ENCODE results near the gene MMS19.

MMS19 gene, protein sequence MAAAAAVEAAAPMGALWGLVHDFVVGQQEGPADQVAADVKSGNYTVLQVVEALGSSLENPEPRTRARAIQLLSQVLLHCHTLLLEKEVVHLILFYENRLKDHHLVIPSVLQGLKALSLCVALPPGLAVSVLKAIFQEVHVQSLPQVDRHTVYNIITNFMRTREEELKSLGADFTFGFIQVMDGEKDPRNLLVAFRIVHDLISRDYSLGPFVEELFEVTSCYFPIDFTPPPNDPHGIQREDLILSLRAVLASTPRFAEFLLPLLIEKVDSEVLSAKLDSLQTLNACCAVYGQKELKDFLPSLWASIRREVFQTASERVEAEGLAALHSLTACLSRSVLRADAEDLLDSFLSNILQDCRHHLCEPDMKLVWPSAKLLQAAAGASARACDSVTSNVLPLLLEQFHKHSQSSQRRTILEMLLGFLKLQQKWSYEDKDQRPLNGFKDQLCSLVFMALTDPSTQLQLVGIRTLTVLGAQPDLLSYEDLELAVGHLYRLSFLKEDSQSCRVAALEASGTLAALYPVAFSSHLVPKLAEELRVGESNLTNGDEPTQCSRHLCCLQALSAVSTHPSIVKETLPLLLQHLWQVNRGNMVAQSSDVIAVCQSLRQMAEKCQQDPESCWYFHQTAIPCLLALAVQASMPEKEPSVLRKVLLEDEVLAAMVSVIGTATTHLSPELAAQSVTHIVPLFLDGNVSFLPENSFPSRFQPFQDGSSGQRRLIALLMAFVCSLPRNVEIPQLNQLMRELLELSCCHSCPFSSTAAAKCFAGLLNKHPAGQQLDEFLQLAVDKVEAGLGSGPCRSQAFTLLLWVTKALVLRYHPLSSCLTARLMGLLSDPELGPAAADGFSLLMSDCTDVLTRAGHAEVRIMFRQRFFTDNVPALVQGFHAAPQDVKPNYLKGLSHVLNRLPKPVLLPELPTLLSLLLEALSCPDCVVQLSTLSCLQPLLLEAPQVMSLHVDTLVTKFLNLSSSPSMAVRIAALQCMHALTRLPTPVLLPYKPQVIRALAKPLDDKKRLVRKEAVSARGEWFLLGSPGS

DNA sequence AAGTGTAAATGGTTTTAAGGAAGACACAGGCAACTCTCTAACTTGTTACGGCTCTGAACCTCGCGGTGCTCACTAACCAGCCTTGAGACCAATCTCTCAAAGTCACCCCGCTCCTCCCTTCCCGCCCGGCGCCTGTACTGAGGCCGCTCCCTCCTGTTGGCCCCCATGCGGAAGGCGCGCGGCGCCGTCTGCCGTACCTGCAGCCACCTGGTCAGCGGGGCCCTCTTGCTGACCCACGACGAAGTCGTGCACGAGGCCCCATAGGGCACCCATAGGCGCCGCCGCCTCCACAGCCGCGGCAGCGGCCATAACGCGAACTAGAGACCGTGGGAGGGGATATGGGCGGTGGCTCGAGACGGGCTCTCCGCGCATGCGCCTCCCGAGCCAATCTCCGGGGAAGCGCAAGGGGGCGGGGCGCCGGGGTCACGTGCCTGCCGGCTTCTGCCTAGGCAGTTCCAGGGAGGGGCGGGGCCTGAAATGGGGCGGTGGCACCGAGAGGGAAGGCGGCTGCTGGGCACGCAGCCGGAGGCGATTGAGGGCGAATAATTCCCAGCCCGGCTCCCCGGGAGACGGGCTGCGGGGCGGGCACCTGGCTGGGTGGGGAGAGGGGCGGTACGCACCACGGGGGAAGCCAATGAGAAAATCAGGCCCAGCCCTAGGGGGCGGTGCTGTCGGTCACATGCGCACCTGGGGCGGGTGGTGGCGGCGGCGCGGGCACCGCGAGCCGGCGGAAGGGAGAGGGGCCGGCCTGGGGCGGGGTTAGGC, at the start of gene MMS19:
Gene MMS19, minus strand, starts transcription at position 347 of the 765 bp plus-strand sequence. Its CDS starts 38 bp downstream, at position 309.
- DNase-seq (ENCODE audit: low read depth in 2 of 2): peak; percentile 98

DNA sequence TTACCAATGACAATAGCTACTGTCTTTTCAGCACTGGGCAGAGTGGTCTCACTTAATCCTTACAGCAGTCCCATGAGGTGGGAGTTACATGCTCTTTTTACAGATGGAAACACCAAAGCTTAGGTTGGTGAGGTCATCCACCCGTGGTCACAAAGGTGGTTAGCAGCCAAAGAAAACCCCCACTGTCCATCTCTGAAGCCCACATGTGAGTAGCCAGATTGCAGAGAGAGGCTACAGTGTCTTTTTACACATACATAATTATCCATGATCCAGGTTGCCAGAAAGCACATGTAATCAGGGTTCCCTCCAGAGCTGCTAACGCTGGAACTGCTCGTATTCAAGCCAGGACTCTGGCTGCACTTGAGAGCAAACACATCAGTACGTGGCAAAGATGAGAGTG, 49.7 kb upstream of the MMS19 start:
- no peak for DNase-seq (ENCODE audit: low read depth in 2 of 2)

DNA sequence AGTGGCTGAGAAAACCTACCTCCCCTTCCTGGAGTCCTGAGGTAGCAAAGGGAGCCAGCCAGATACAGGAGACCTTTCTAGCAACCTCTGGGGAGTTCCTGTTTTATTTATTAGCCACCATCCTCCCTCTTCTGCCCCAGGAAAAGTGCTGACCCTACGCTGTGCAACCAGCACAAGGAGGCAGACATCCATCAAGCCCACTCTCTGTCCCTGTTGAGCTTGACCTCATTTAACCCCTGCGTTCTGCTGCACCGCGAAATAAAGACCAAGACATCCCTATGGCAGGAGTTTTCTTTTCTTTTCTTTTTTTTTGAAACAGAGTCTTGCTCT, 49.0 kb upstream of the MMS19 start:
- DNase-seq (ENCODE audit: low read depth in 2 of 2): no peak

DNA sequence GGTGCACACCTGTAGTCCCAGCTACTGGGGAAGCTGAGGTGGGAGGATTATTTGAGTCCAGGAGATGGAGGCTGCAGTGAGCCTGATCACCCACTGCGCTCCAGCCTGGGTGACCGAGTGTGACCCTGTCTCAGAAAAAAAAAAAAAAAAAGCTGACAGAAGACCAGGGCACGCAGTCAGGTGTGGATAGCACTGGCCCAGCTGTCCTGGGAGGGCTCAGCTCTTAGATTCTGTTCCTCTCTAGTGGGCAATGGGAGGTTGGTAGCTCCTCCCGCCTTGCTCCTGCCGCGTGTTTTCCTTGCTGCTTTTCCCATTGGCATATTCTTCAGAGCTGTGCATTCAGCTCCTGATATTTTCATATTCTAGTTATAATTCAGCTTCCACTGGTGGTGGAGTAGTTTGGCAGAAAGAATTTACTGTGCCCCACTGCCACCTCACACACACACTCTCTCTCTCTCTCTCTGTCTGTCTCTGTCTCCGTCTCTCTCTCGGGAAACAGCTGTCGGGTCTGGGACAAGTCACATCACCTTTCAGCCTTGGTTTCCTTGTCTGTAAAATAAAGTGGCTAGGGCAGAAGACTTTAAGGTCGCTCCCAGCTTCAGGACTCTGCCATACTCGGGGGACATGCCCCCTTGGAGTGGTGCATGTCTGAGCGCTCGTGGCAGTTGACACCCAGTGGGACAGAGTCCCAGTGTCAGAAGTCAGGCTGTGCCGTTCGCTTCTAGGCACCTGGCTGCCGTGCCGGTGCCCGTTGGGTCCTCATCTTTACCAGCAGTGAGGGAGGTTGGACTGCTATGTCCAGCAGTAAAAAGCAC, 48.4 kb upstream of the MMS19 start:
- DNase-seq (ENCODE audit: low read depth in 2 of 2): no peak

DNA sequence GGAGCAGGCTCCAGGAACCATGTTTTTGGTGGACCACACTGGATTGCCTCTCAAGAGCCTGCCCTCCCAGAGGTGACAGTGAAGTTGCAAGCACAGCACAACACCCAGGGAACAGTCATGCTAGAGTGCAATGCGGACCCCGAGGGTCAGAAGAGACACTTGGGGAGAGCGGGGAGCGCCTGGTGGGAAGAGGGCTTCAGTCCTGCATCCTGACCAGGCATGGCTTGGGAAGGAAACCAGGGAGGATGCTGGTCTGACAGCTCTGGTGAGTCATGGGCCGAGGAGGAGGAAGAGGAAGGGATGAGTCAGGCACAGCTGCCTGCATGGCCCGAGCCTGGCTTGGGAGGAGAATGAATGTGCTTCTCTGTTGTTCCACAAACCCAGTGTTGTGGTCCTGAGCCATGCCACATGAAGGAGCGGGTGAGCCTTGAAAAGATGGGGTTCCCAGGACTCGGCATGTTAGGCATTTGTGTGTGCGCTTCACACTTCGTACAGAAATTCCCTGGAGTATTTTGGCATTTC, 44.9 kb upstream of the MMS19 start:
- peak; percentile 10 to 22 for DNase-seq (ENCODE audit: low read depth in 2 of 2)

DNA sequence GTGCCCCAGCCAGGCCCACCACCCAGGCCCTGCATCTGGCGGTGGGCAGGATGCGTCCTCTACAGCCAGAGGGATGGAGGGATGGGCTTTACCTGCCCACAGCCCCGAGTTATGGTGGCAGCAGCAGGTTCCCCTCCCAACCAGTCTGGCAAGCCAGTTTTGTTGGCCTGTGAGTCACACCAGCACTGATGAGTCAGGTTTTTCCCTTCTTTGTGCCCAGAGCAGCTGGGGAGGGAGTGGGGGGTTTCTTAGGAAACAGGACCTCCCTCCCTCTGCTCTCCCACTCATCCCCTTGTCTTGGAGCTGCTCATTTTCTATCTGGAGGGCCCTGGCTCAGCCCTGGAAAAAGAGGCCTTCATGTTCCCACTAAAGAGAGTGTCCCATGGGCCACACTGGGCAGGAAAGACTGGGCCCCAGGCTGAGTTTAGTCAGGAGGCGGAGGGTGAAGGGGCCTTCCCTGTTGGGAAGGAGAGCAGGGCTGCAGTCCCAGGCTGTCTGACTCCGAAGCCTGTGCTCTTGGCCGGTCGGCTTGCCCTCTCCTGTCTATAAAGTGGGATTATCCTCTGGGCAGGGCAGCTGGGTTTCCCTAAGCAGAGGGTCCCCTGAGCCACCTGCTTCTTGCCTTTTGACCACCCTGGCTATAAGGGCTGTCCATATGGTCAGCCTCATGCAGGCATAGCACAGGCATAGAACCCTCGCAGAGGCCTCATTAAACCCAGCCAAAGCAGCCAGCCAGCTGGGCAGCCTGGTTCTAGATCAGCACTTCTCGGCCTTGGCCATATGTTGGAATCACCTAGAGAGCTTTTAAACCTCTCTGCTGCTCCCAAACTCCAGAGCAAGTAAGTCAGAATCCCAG, 44.2 kb upstream of the MMS19 start:
- DNase-seq (ENCODE audit: low read depth in 2 of 2): peak in 1 of 2 donors; percentile 25

DNA sequence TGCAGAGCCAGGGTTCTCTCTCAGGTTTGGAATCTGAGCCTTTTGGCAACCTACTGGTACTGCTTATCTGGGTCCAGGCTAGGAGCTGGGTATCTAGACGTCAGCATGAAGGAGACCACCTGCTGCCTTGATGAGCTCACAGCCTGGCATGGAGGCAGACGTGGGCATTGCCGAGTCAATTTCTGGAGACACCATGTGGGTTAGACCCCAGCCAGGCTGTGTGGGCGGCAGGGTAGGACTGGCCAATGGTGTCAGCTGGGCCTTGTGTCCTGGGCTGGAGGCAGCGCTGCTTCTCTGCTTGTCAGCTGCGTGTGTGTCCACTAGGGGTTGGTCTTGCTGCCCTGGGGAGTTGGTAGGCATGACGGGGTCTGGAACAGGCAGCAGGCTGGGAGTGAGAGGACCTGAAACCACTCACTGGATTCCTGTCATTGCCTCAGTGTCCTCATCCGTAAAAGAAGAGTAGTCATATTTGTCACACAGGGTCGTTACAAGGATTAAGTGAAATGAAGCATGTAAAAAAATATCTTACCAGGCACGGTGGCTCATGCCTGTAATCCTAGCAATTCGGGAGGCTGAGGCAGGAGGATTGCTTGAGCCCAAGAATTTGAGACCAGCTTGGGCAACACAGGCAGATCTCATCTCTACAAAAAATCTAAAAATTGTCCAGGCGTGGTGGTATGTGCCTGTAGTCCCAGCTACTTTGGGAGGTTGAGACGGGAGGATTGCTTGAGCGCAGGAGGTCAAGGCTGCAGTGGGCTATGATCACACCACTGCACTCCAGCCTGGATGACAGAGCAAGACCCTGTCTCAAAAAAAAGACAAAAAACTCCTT, 42.7 kb upstream of the MMS19 start:
- DNase-seq (ENCODE audit: low read depth in 2 of 2): no peak

DNA sequence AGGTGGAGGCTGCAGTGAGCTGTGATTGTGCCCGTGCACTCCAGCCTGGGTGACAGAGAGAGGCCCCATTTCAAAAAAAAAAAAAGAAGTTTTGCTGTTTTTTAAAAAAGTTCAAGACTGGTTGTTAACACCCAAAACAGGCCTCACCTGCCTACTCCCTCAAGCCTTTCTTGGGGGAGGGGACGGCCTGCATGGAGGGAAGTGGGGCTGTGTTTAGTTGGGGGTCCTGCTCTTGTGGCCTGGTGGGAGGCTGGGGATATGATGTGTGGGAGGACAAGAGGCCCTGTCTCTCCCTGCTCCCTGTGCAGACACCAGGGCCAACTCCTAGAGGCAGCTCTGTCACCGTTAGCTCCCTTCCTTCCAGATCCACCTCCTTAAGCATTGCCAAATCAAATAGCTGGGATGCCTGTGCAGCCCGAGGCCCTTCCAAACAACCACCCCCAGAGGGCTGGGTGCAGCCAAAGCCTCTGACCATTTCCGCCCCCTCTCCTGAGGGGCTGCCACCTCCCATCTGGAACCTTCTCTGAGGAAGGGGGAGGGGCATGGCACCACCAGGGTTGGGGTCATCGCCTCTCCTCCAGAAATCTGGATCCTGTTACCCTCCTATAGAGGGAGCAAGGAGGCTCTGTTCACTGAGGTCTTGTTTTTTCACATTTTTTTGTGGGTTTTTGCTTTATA, 41.4 kb upstream of the MMS19 start:
- DNase-seq (ENCODE audit: low read depth in 2 of 2): no peak

DNA sequence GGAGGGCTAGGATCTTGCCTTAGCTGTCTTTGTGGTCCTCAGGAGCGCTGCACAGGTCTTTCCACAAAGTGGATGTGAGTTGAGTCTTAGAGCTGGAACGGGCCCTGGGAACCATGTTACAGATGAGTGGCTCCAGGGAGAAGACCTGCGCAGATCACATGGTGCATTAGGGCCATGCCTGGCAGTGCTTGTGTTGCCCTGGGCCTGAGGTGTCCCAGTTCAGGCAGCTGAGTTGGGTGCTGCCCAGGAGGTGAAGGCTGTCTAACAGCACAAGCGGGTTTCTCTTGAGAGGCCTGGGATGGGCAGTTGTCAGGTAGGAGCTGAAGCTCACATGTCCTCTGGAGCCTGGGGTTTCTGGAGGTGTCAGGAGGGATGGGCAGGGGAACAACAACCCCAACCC, 40.6 kb upstream of the MMS19 start:
- DNase-seq (ENCODE audit: low read depth in 2 of 2): no peak

DNA sequence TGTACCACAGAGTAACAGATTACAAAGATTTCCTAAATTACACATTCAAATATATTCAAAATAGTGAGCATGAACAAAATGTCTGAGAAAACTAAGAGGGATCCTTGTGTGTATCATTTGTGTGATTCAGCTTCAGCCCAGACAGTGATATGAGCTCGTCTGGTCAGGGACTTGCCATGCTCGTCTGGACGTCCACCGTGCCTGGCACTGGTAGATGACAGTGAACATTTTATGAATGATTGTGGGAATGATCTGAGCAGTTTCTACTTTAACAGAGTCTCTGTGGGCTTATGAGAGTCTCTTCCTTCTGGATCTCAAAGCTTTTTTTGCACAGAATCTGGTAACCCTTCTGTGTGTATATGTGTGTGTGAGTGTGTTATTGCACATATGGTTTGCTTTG, 40.2 kb upstream of the MMS19 start:
- DNase-seq (ENCODE audit: low read depth in 2 of 2): no peak

DNA sequence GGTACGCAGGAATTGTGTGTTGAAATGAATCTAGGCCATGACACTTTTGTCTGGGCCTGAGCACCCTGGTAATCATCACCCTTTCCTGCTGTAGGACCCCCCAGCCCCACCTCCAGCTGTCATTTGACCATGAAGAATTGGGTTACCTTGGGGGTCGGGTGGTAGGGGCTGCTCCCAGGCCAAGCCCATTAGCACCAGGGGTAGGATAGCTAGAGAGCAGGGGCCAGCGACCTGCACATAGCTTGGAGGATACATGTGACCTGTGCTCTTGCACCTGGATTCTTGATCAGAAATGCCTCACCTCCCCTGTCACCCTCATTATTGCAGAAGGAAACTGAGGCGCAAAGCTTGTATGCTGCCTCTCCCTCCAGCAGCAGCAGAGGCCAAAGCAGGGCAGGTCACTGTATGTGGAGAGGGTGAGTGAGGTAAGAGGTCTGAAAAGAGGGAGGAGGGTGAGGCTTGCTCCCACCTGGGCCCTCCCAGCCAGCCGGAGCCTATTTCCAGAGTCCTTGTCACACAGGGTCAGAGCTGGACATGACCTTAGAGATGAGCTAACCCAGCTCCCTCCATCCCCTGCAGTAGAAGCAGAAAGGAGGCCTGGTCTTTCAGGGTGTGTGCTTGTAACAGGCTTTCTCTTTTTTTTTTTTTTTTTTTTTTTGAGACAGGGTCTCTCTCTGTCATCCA, 39.1 kb upstream of the MMS19 start:
- DNase-seq (ENCODE audit: low read depth in 2 of 2): no peak

DNA sequence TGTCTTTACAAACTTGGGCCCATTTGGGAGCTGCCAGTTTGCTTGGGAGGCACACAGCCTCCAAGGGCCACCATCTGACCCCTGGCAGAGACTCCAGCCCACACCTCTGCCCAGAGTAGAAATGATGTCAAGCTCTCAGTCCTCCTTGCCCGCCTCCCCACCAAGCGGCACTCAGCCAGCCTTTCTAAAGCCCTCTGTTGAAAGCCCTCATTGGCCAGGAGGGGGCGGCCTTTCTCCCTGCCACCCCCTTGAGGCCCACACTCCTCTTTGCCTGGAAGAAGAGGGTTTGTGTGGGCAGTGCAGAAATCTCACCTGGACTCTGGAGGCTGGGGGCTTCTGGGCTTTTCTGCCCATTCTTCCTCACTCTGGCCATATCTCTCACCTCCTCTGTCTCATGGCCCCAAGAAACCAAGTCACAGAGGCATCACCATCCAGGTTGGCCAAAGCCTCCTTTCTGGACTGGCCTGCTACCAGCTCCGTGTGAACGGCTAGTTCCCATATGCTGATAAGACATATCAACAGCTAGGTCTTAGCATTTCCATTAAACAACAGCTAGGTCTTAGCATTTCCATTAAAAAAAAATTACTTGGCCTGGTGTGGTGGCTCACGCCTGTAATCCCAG, 36.6 kb upstream of the MMS19 start:
- no peak for DNase-seq (ENCODE audit: low read depth in 2 of 2)

DNA sequence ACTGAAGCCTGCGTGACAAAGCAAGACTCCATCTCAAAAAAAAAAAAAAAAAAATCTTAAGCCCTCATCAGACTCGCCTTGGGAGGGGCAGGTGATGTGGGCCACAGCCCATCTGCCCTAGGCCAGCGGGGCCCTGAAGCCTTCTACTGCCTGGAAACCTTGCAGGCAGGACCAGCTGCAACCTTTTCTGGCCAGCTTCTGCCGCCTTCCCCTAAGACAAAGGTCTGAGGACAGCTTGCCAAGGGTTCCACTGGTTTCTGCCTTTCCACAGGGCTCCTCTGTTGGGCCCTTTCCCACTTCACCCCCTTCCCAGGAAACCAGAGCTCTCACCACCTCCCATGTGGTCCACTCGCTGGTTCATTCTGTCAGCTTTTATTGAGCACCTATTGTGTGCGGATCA, 35.7 kb upstream of the MMS19 start:
- no peak for DNase-seq (ENCODE audit: low read depth in 2 of 2)

DNA sequence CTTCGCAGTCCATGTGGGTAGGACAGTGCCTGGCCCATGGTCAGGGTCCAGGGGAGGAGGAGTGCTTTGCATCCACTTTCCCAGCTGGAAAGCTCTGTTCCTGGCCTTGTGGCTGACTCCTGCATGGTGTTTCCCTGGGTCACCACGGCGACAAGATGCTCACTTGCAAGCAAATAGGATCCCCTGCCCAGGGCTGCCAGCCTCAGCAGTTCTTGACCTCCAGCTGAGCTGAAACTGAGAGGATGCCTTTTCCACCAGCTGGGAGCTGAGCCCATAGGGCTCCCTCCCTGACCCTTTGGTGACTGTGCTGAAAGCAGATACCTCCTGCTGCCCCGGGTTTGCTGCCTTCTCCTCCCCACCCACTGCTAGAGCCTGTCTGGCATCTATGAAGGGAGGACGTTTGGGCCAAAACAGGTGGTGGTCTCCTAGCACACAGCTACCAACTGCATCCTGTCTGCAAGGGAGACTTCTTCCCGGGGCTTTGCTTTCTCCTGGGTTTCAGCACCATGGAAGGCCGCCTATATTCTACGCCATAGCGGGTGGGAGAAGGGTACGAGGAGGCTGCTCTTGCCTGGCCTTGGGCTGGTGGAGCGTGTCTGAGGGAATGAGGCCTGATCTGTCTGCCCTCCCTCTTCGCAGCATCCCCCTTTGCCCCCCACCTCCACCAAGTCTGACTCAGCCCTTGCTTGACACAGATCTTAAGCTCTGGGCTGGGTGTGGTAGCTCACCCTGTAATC, 34.9 kb upstream of the MMS19 start:
- DNase-seq (ENCODE audit: low read depth in 2 of 2): no peak

DNA sequence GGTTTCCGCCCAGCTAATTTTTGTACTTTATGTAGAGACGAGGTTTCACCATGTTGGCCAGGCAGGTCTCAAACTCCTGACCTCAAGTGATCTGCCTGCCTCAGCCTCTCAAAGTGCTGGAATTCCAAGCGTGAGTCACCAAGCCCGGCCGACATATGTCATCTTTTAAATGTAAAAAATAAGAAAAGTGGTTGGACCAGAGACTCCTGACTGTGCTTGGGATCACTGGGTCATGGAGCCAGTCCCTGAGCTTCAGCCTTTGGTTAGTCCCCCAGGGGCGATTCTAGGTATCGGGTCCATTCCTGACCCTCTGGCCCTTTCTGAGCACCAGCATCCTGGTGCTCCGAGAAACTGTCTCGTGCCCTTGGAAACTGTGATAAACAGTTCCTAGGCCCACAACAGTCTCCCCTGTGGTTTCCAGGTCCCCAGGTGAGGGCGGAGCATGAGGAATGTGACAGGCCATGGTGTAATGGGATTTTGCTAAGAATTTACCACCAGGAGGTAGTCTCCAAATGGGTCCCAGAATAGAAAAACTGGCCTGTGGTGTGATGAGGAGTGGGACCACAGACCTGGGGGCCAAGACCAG, 33.3 kb upstream of the MMS19 start:
- DNase-seq (ENCODE audit: low read depth in 2 of 2): no peak
